HepG2 (cell line): Measurements from ENCODE around the gene BMERB1. TPM values are rescaled to one million over a fixed set of nuclear protein-coding genes. Genes with fewer than 3 reads are reported as not detected.

Experiments used
- ARNTL ChIP-seq: sonication (generic); formaldehyde crosslinking; IDR thresholded peaks from 2 replicates; pipeline ENCODE4 v1.4.0; 2020; ENCODE audit warnings: mild to moderate bottlenecking, missing genetic modification reagents
- ATRX ChIP-seq: sonication (generic); formaldehyde crosslinking; IDR thresholded peaks from 2 replicates; pipeline ENCODE4 v1.4.0; 2020; ENCODE audit warnings: missing genetic modification reagents, borderline replicate concordance
- E2F5 ChIP-seq: sonication (generic); formaldehyde crosslinking; conservative IDR thresholded peaks from 2 replicates; pipeline ENCODE4 v1.4.0; 2020; ENCODE audit warnings: missing genetic modification reagents
- GATAD2A ChIP-seq: IDR thresholded peaks from 2 replicates; pipeline ENCODE4 v1.6.1; 2016
- HDAC1 ChIP-seq: sonication (generic); formaldehyde crosslinking; IDR thresholded peaks from 2 replicates; pipeline ENCODE4 v1.5.1; 2020; ENCODE audit warnings: mild to moderate bottlenecking, missing genetic modification reagents
- HMGA1 ChIP-seq: sonication (generic); formaldehyde crosslinking; conservative IDR thresholded peaks from 2 replicates; pipeline ENCODE4 v1.4.0; 2020; ENCODE audit warnings: missing genetic modification reagents
- JUN ChIP-seq: sonication (generic); formaldehyde crosslinking; IDR thresholded peaks from 2 replicates; pipeline ENCODE4 v1.4.0; 2020; ENCODE audit warnings: mild to moderate bottlenecking, missing genetic modification reagents
- RFX5 ChIP-seq: IDR thresholded peaks from 2 replicates; pipeline ENCODE4 v1.6.1; 2011; ENCODE audit warnings: low read depth, low read length, improper control_type of control experiment
- SAFB2 ChIP-seq: sonication (generic); formaldehyde crosslinking; IDR thresholded peaks from 2 replicates; pipeline ENCODE4 v1.5.1; 2020; ENCODE audit warnings: missing genetic modification reagents, low read depth, mild to moderate bottlenecking, borderline replicate concordance
- STAT6 ChIP-seq: sonication (generic); formaldehyde crosslinking; IDR thresholded peaks from 2 replicates; pipeline ENCODE4 v1.4.0; 2020; ENCODE audit warnings: missing genetic modification reagents, mild to moderate bottlenecking, borderline replicate concordance
- TRIM22 ChIP-seq: fragments of 450-650 bp; IDR thresholded peaks from 2 replicates; pipeline ENCODE4 v1.6.1; 2017
- U2AF2 ChIP-seq: fragments of 200-400 bp; formaldehyde crosslinking; IDR thresholded peaks from 2 replicates; pipeline ENCODE4 v1.6.1; 2017; ENCODE audit warnings: low read depth, mild to moderate bottlenecking, low read length
- ZFP90 ChIP-seq: sonication (generic); formaldehyde crosslinking; IDR thresholded peaks from 2 replicates; pipeline ENCODE4 v1.8.0; 2022; ENCODE audit warnings: missing genetic modification reagents, mild to moderate bottlenecking, inconsistent platforms, borderline replicate concordance
- ZNF136 ChIP-seq: sonication (generic); formaldehyde crosslinking; IDR thresholded peaks from 2 replicates; pipeline ENCODE4 v1.8.1; 2022; ENCODE audit warnings: low read depth, mild to moderate bottlenecking, moderate library complexity, missing genetic modification reagents
- ZNF230 ChIP-seq: sonication (generic); formaldehyde crosslinking; IDR thresholded peaks from 2 replicates; pipeline ENCODE4 v1.4.0; 2020; ENCODE audit warnings: mild to moderate bottlenecking, missing genetic modification reagents
- ZNF451 ChIP-seq: sonication (generic); formaldehyde crosslinking; IDR thresholded peaks from 2 replicates; pipeline ENCODE4 v1.5.0; 2020; ENCODE audit warnings: mild to moderate bottlenecking, missing genetic modification reagents
- ZNF574 ChIP-seq: sonication (generic); formaldehyde crosslinking; IDR thresholded peaks from 2 replicates; pipeline ENCODE4 v1.4.0; 2020; ENCODE audit warnings: missing genetic modification reagents
- ZNF766 ChIP-seq: sonication (generic); formaldehyde crosslinking; IDR thresholded peaks from 2 replicates; pipeline ENCODE4 v1.5.0; 2020; ENCODE audit warnings: missing genetic modification reagents, borderline replicate concordance
- ZNF784 ChIP-seq: sonication (generic); formaldehyde crosslinking; IDR thresholded peaks from 2 replicates; pipeline ENCODE4 v1.5.1; 2020; ENCODE audit warnings: missing genetic modification reagents, mild to moderate bottlenecking, borderline replicate concordance
- ZNF839 ChIP-seq: sonication (generic); formaldehyde crosslinking; IDR thresholded peaks from 2 replicates; pipeline ENCODE4 v1.4.0; 2020; ENCODE audit warnings: missing genetic modification reagents, mild to moderate bottlenecking, borderline replicate concordance
- polyA plus RNA-seq, 8 experiments: library from polyadenylated mRNA; depleted of rRNA in 3 of 8; stranded (reverse) in 7 of 8; unstranded in 1 of 8; fragments of >200 nt; fragmentation: Illumina TruSeq in 4 of 8; extraction: Trizol in 4 of 8; gene quantifications; 2 replicates each; pipeline versions ENCODE4 v1.2.1 to v1.2.3, GENCODE V29; 2011 to 2016; ENCODE audit warnings: low read depth in 4 of 8, missing spikeins in 1 of 8, mixed read lengths in 1 of 8; ENCODE audit not compliant: insufficient read depth in 1 of 8
- total RNA-seq, 5 experiments: library from RNA; depleted of rRNA; stranded (reverse); fragments of >200 nt; fragmentation: Illumina TruSeq; extraction: Trizol; gene quantifications; 2 replicates each; pipeline ENCODE4 v1.2.3, GENCODE V29; 2016; ENCODE audit warnings: low read depth in 1 of 5

Gene BMERB1
- total and polyA plus RNA-seq, 2 of the 13 experiments (the other 11 are each of a cell fraction or from before 2014, with no cell fraction given): 1.4 TPM

- TF ChIP-seq ZNF574 (no peak), ATRX (CRISPR knock-in tag) (no peak), U2AF2 (no peak), SAFB2 (CRISPR knock-in tag) (no peak), HDAC1 (CRISPR knock-in tag) (peak; percentile 82), JUN (CRISPR knock-in tag) (peak; percentile 67; the same call in 1 of the 2 replicates), ZNF451 (no peak; the same call in 1 of the 2 replicates), HMGA1 (CRISPR knock-in tag) (no peak), ZNF230 (no peak; the same call in 1 of the 2 replicates), RFX5 (no peak), ZNF136 (peak; percentile 83; the same call in 1 of the 2 replicates), ZNF839 (CRISPR knock-in tag) (no peak), STAT6 (no peak), GATAD2A (CRISPR knock-in tag) (peak; percentile 95), ZNF766 (CRISPR knock-in tag) (no peak), ZFP90 (CRISPR knock-in tag) (no peak), E2F5 (CRISPR knock-in tag) (no peak), ZNF784 (CRISPR knock-in tag) (no peak), TRIM22 (no peak), ARNTL (CRISPR knock-in tag) (no peak)
These were observed 176.0 kb downstream of the BMERB1 start (continued) for GRCh38 chr16:15610369-15610871.
